ENCODE data around the gene L2HGDH. TPM values are rescaled to one million over a fixed set of nuclear protein-coding genes. Genes with fewer than 3 reads are reported as not detected.

Gene L2HGDH
- total and polyA plus RNA-seq, 9 of the 15 experiments (the other 6 are each of a cell fraction or from before 2014, with no cell fraction given): 1.7 to 16.1 (median 10.5) TPM

DNA sequence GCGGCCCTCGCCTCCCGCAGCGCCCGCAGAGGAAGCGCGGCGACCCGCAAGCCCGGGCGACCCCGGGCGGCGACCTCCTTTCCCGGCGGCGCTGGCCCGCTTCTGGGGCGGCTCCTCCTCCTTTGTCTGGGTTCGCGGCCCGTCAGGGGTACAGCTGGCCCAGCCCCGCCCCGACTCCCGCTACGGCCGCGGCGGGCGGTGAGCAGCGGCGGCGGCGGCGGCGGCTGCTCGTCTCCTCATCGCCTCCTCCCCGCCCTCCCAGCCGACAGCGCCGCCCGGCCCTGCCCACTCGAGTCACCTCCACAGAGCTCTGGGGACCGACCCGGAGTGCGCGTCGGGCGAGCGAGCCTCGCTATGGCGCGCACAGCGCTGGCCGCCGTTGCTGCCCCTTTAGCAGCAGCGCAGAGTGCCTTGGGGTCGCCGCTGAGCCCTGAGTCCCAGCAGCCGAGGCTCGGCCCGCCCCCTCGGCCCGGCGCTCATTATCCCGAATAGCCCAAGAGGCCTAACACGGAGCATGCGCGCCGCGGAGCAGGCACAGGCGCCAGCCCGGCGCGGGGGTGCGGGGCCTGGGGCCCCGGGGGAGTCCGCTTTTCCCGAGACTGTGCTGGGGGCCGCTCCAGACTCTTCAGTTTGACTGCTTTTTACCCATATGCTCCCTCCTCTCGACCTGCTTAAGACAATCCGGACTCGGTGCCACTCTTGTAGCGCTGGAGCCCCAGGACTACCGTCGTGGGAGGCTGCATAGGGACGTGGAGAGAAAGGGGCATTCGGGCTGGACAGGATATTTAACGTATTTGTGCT lies 80.4 kb downstream of the L2HGDH start, which contains the start of gene SOS2 (continued):
- TF ChIP-seq, protein P1, sequence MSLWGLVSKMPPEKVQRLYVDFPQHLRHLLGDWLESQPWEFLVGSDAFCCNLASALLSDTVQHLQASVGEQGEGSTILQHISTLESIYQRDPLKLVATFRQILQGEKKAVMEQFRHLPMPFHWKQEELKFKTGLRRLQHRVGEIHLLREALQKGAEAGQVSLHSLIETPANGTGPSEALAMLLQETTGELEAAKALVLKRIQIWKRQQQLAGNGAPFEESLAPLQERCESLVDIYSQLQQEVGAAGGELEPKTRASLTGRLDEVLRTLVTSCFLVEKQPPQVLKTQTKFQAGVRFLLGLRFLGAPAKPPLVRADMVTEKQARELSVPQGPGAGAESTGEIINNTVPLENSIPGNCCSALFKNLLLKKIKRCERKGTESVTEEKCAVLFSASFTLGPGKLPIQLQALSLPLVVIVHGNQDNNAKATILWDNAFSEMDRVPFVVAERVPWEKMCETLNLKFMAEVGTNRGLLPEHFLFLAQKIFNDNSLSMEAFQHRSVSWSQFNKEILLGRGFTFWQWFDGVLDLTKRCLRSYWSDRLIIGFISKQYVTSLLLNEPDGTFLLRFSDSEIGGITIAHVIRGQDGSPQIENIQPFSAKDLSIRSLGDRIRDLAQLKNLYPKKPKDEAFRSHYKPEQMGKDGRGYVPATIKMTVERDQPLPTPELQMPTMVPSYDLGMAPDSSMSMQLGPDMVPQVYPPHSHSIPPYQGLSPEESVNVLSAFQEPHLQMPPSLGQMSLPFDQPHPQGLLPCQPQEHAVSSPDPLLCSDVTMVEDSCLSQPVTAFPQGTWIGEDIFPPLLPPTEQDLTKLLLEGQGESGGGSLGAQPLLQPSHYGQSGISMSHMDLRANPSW (CRISPR knock-in tag; IDR thresholded peaks at IDR 0.05): no peak
- TF ChIP-seq TCF7L2 (IDR thresholded peaks at IDR 0.05; ENCODE audit: low read depth, low read length): no peak
- TF ChIP-seq PHF20 (IDR thresholded peaks at IDR 0.05; ENCODE audit: partially characterized antibody): no peak
- TF ChIP-seq ZBTB49 (CRISPR knock-in tag; IDR thresholded peaks at IDR 0.05; ENCODE audit: borderline replicate concordance): no peak
- TF ChIP-seq, protein P2, sequence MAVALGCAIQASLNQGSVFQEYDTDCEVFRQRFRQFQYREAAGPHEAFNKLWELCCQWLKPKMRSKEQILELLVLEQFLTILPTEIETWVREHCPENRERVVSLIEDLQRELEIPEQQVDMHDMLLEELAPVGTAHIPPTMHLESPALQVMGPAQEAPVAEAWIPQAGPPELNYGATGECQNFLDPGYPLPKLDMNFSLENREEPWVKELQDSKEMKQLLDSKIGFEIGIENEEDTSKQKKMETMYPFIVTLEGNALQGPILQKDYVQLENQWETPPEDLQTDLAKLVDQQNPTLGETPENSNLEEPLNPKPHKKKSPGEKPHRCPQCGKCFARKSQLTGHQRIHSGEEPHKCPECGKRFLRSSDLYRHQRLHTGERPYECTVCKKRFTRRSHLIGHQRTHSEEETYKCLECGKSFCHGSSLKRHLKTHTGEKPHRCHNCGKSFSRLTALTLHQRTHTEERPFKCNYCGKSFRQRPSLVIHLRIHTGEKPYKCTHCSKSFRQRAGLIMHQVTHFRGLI (CRISPR knock-in tag; IDR thresholded peaks at IDR 0.05): no peak
- TF ChIP-seq, protein P3, sequence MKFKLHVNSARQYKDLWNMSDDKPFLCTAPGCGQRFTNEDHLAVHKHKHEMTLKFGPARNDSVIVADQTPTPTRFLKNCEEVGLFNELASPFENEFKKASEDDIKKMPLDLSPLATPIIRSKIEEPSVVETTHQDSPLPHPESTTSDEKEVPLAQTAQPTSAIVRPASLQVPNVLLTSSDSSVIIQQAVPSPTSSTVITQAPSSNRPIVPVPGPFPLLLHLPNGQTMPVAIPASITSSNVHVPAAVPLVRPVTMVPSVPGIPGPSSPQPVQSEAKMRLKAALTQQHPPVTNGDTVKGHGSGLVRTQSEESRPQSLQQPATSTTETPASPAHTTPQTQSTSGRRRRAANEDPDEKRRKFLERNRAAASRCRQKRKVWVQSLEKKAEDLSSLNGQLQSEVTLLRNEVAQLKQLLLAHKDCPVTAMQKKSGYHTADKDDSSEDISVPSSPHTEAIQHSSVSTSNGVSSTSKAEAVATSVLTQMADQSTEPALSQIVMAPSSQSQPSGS (CRISPR knock-in tag; IDR thresholded peaks at IDR 0.05): no peak
- TF ChIP-seq RBM25 (IDR thresholded peaks at IDR 0.05; ENCODE audit: low read depth, low read length, severe bottlenecking): no peak
- no peak for TF ChIP-seq KDM1A (IDR thresholded peaks at IDR 0.05)
- no peak for TF ChIP-seq ZNF124 (CRISPR knock-in tag; IDR thresholded peaks at IDR 0.05)
- peak; percentile 40; the same call in 1 of the 2 replicates for TF ChIP-seq POLR2H (tag; IDR thresholded peaks at IDR 0.05; ENCODE audit: low read depth)
- TF ChIP-seq ZNF785 (CRISPR knock-in tag; IDR thresholded peaks at IDR 0.05): no peak
- TF ChIP-seq ZNF347 (CRISPR knock-in tag; IDR thresholded peaks at IDR 0.05; ENCODE audit: low read depth): no peak
- no peak for TF ChIP-seq ETV5 (CRISPR knock-in tag; IDR thresholded peaks at IDR 0.05; ENCODE audit: low read depth)
- no peak for TF ChIP-seq CREBBP (IDR thresholded peaks at IDR 0.05; ENCODE audit: low read depth, low read length)
- TF ChIP-seq NFYB (IDR thresholded peaks at IDR 0.05; ENCODE audit: extremely low read depth, insufficient read length): no peak
- no peak for TF ChIP-seq SMAD2 (IDR thresholded peaks at IDR 0.05; ENCODE audit: low read depth, low read length)
- TF ChIP-seq, protein P4, sequence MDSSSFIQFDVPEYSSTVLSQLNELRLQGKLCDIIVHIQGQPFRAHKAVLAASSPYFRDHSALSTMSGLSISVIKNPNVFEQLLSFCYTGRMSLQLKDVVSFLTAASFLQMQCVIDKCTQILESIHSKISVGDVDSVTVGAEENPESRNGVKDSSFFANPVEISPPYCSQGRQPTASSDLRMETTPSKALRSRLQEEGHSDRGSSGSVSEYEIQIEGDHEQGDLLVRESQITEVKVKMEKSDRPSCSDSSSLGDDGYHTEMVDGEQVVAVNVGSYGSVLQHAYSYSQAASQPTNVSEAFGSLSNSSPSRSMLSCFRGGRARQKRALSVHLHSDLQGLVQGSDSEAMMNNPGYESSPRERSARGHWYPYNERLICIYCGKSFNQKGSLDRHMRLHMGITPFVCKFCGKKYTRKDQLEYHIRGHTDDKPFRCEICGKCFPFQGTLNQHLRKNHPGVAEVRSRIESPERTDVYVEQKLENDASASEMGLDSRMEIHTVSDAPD (CRISPR knock-in tag; IDR thresholded peaks at IDR 0.05): no peak
